Measurements from ENCODE around the gene PPP3CA. TPM values are rescaled to one million over a fixed set of nuclear protein-coding genes. Genes with fewer than 3 reads are reported as not detected.

PPP3CA gene
- 10 to 100 TPM; 11.3 to 15.6 TPM for total RNA-seq

DNA sequence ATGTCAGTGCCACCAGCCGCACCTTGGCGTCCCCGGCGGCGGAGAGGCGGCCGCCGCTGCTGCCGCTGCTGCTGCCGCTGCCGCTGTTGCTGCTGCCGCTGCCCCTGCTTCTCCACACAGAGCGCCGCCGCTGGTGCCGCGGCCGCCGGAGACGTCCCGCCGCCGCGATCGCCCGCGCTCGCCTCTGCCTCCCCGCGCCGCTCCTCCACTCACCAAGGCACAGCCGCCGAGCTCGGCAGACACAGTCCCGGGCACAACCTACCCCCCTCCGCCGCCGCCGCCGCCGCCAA is at the start of gene PPP3CA:
Gene PPP3CA (minus strand): TSS at position 260 of the 290 bp plus-strand sequence.
- ATAC-seq (replicated peaks in 1 of 2) (no peak), DNase-seq (no peak)
- Mint-ChIP-seq H3K27ac (peak within 1 kb of the TSS; percentile 82), H3K36me3 (ENCODE audit: insufficient read depth in 2 of 2) (peaks cover 0 to 9% of the 10 kb centered on the region in 2 donors), H3K4me3 (peak within 1 kb of the TSS; percentile 97 to 99), H3K4me1 (ENCODE audit: low read depth) (peaks cover 24% of the 10 kb centered on the region), H3K9me3 (no peaks in the 10 kb centered on the region), H3K27me3 (ENCODE audit: low read depth) (peaks cover 37% of the 10 kb centered on the region)

DNA sequence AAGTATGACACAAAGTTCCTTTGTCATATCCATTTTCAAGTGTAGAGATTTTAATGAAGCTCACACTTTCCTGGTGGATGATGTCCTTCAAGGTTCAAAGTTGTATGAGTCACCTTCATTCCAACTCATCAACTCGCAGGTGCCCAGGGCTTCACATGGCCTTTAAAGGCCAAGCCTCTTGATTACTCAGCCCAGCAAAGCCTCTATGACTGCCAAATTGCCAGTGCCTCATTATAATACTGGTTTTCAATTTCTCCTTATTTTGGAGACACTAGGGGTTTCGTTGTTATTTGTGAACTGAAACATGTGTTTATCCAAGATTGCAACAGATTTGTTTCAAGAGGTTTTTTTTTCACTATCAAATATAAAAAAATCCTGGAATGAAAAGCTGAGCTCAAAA is 45.9 kb upstream of the PPP3CA start:
- ATAC-seq (replicated peaks in 1 of 2) (peak in 1 of 2 donors; percentile 35), DNase-seq (no peak)
- peaks cover 2 to 4% of the 10 kb centered on the region in 2 donors for H3K9me3 Mint-ChIP-seq
- H3K36me3 Mint-ChIP-seq (ENCODE audit: insufficient read depth in 2 of 2) = peaks cover 0 to 6% of the 10 kb centered on the region in 2 donors
- H3K27ac Mint-ChIP-seq = no peak overlapping the region
- no peaks in the 10 kb centered on the region for H3K4me1 Mint-ChIP-seq (ENCODE audit: low read depth)
- no peak overlapping the region for H3K4me3 Mint-ChIP-seq
- H3K27me3 Mint-ChIP-seq (ENCODE audit: low read depth) = peaks cover 36% of the 10 kb centered on the region

DNA sequence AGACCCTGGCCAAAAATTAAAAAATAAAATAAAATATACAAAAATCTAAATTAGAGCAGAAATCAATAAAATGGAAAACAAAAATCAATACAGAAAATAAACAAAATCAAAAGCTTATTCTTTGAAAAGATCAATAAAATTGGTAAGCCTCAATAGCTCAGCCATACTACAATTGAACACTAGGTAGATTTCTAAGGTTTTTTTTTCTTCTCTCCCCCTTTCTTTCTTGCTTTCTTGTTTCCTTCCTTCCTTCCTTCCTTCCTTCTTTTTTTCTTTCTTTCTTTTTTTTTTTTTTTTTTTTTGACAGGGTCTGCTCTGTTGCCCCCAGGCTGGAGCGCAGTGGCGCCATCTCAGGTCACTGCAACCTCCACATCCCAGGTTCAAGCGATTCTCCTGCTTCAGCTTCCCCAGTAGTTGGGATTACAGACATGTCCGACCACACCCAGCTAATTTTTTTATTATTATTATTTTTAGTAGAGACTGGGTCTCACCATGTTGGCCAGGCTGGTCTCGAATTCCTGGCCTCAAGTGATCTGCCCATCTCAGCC is 23.4 kb upstream of the PPP3CA start:
- Mint-ChIP-seq H3K9me3 (peaks cover 0 to 4% of the 10 kb centered on the region in 2 donors), H3K36me3 (ENCODE audit: insufficient read depth in 2 of 2) (peaks cover 1 to 4% of the 10 kb centered on the region in 2 donors), H3K27ac (no peak overlapping the region), H3K4me3 (no peak overlapping the region), H3K4me1 (ENCODE audit: low read depth) (no peaks in the 10 kb centered on the region), H3K27me3 (ENCODE audit: low read depth) (peaks cover 49% of the 10 kb centered on the region)
- DNase-seq (no peak), ATAC-seq (replicated peaks in 1 of 2) (no peak)

DNA sequence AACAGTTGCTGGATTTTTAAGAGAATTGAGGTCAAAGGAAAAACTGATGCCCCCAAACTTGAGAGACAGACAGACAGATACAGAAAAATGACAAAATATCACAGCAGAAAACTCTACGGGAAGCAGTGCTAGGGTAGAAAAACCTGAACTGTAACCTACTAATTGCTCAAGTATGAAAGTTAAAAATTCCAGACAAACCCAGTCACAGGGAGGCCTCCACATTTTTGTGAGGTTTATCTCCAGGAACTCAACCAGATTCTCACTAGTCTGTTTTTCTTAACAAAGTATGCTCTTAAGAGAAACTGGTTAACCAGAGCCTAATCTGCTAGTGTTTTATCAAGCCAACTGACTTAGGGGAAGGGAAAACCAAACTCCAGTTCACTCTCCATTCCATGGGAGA is 19.9 kb upstream of the PPP3CA start:
- peaks cover 42% of the 10 kb centered on the region for H3K27me3 Mint-ChIP-seq (ENCODE audit: low read depth)
- H3K4me1 Mint-ChIP-seq (ENCODE audit: low read depth) = no peaks in the 10 kb centered on the region
- ATAC-seq (replicated peaks in 1 of 2) (no peak), DNase-seq (no peak)
- no peak overlapping the region for H3K4me3 Mint-ChIP-seq
- no peak overlapping the region for H3K27ac Mint-ChIP-seq
- H3K9me3 Mint-ChIP-seq = peaks cover 0 to 4% of the 10 kb centered on the region in 2 donors
- peaks cover 1 to 4% of the 10 kb centered on the region in 2 donors for H3K36me3 Mint-ChIP-seq (ENCODE audit: insufficient read depth in 2 of 2)

DNA sequence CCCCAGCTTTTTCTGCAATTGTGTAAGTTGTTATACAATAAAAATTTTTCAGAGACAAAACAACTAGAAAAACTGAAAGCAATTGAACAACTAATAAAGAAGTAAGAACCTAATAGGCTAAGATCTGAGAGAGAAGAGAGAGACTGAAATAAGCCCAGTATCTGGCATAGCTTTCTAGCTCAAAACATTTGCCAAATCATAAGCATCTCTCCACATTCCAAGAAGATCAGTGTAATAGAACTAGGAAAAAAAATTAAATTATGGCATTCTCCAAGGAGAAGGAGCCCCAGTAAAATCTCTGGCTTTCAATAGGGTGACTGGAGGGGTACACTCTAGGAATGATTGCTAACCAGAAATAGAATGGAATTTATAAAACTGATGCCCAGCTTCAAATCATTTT is 19.0 kb upstream of the PPP3CA start:
- peaks cover 34% of the 10 kb centered on the region for H3K27me3 Mint-ChIP-seq (ENCODE audit: low read depth)
- no peak overlapping the region for H3K27ac Mint-ChIP-seq
- no peak overlapping the region for H3K4me3 Mint-ChIP-seq
- peaks cover 1 to 4% of the 10 kb centered on the region in 2 donors for H3K36me3 Mint-ChIP-seq (ENCODE audit: insufficient read depth in 2 of 2)
- no peaks in the 10 kb centered on the region for H3K4me1 Mint-ChIP-seq (ENCODE audit: low read depth)
- ATAC-seq (replicated peaks in 1 of 2) (no peak), DNase-seq (no peak)
- peaks cover 0 to 4% of the 10 kb centered on the region in 2 donors for H3K9me3 Mint-ChIP-seq

DNA sequence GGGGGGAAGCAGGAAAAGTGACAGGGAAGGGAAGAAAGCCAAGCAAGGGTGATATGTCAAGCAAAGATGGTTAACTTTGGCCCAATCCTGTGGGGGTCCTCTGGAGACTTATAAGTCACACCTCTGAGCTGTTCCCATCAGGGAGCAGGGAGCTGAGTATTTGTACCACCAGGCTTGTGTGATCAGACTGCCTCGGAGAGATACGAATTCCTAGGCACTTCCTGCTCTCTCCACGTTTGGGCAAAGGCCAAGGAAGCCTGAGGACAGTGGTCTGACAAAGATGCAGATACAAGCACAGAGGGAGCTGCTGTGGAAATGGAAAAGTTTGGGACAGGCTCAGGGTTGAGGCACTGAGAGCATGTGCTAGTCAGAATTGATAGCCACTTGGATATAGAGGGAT is 10.4 kb upstream of the PPP3CA start:
- DNase-seq = no peak
- H3K4me1 Mint-ChIP-seq (ENCODE audit: low read depth) = no peaks in the 10 kb centered on the region
- H3K27ac Mint-ChIP-seq = no peak overlapping the region
- peaks cover 35% of the 10 kb centered on the region for H3K27me3 Mint-ChIP-seq (ENCODE audit: low read depth)
- H3K9me3 Mint-ChIP-seq = no peaks in the 10 kb centered on the region
- H3K4me3 Mint-ChIP-seq = no peak overlapping the region
- no peaks in the 10 kb centered on the region for H3K36me3 Mint-ChIP-seq (ENCODE audit: insufficient read depth in 2 of 2)
- no peak for ATAC-seq (replicated peaks in 1 of 2)

DNA sequence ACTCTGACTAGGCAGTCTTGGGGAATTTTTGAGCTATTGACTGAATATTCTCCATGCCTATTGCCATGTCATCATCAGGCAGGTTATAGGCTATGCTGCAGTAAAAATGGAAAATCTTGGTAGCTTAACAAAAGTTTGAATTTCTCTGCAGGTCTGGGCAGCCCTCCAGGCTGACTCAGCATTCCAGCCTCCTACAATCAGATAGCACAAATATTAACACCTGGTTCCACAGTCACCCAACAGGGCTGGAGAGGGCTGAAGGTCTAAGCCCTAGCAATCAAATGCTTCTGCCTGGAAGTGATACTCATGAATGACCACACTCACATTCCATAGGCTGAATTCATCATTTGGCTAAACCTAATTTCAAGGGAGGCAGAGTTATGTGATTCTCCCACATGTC is 9.6 kb upstream of the PPP3CA start:
- Mint-ChIP-seq H3K27me3 (ENCODE audit: low read depth) (peaks cover 35% of the 10 kb centered on the region), H3K36me3 (ENCODE audit: insufficient read depth in 2 of 2) (no peaks in the 10 kb centered on the region), H3K9me3 (no peaks in the 10 kb centered on the region), H3K27ac (no peak overlapping the region), H3K4me3 (no peak overlapping the region), H3K4me1 (ENCODE audit: low read depth) (no peaks in the 10 kb centered on the region)
- DNase-seq (no peak), ATAC-seq (replicated peaks in 1 of 2) (no peak)

DNA sequence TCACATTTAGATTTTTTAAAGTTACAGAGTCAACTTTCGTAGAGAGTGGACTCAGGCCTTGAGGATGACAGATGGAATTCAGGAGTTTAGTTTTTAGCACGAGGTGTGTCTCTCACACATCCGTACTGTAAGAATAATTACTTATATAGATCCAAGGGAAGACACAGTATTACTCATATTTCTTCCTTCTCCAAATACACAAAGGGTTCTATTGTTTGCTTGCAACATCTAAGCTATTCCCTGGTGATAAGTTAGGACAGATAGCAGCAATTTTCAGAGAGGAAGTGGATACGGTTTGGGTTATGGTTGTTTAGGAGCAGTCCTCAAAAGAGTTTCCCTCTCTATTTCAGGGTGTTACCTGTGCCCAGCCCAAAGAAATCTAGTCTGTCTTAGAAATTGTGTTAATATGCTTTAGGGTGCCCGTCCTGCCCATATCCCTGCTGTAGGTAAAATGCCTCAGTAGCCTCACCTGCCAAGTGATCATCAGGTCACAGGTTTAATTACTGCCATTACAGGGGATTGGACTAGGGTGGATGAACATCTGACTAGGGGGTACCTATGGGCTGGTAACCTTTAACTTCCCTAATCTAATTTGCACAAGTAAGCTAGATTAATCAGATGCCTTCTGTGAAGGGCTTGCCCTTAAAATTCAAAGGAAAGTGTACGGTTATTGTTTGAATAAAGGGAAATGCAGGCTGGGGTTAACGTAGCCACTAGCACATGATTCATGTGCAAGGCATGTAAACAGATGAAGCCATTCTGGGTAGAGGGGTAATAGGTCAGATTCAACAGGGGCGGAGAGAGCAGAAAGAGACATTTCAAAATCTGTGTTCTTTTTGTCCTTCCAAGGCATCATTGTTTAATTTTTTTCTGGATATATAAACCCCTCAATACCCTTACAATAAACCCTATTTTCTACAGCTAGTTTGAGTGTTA is 8.7 kb upstream of the PPP3CA start:
- no peaks in the 10 kb centered on the region for H3K4me1 Mint-ChIP-seq (ENCODE audit: low read depth)
- no peak overlapping the region for H3K4me3 Mint-ChIP-seq
- no peaks in the 10 kb centered on the region for H3K9me3 Mint-ChIP-seq
- H3K27ac Mint-ChIP-seq = no peak overlapping the region
- no peak for ATAC-seq (replicated peaks in 1 of 2)
- H3K27me3 Mint-ChIP-seq (ENCODE audit: low read depth) = peaks cover 35% of the 10 kb centered on the region
- DNase-seq = no peak
- H3K36me3 Mint-ChIP-seq (ENCODE audit: insufficient read depth in 2 of 2) = no peaks in the 10 kb centered on the region

DNA sequence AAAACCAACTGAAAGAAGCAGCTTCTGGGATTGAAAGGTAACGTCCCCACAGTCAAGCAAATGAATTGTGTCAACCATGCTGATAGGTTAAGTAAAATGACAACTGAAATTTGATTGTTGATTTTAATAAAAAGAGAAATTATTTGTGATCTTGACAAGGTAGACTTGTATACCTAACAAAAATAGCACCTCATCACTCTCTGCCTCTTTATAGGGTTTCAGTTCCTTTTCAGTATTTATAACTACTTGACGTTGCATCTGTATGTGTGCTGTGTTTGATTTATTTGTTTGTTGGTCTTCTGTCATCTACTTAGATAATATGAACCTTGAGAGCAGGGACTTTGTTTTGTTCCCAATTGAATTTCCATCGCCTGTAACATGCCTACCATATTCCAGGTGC is 7.9 kb upstream of the PPP3CA start:
- DNase-seq (no peak), ATAC-seq (replicated peaks in 1 of 2) (no peak)
- H3K4me1 Mint-ChIP-seq (ENCODE audit: low read depth) = no peaks in the 10 kb centered on the region
- H3K9me3 Mint-ChIP-seq = no peaks in the 10 kb centered on the region
- no peak overlapping the region for H3K27ac Mint-ChIP-seq
- H3K36me3 Mint-ChIP-seq (ENCODE audit: insufficient read depth in 2 of 2) = no peaks in the 10 kb centered on the region
- no peak overlapping the region for H3K4me3 Mint-ChIP-seq
- H3K27me3 Mint-ChIP-seq (ENCODE audit: low read depth) = peaks cover 38% of the 10 kb centered on the region

DNA sequence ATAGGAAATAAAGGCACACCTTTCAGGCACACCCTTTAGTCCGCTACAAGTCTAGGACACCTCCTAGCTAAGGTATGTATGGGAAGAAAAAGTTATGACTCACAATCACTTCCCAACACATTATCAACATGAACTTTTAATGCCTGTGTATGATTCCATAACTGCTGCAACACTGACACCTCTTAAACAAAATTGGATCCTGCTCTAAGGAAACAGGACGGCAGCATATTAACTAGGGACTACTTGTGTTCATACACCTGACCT is 2.4 kb upstream of the PPP3CA start:
- no peak overlapping the region for H3K27ac Mint-ChIP-seq
- H3K4me1 Mint-ChIP-seq (ENCODE audit: low read depth) = peaks cover 20% of the 10 kb centered on the region
- H3K36me3 Mint-ChIP-seq (ENCODE audit: insufficient read depth in 2 of 2) = peaks cover 0 to 9% of the 10 kb centered on the region in 2 donors
- peaks cover 47% of the 10 kb centered on the region for H3K27me3 Mint-ChIP-seq (ENCODE audit: low read depth)
- DNase-seq (no peak), ATAC-seq (replicated peaks in 1 of 2) (no peak)
- no peaks in the 10 kb centered on the region for H3K9me3 Mint-ChIP-seq
- no peak overlapping the region for H3K4me3 Mint-ChIP-seq

DNA sequence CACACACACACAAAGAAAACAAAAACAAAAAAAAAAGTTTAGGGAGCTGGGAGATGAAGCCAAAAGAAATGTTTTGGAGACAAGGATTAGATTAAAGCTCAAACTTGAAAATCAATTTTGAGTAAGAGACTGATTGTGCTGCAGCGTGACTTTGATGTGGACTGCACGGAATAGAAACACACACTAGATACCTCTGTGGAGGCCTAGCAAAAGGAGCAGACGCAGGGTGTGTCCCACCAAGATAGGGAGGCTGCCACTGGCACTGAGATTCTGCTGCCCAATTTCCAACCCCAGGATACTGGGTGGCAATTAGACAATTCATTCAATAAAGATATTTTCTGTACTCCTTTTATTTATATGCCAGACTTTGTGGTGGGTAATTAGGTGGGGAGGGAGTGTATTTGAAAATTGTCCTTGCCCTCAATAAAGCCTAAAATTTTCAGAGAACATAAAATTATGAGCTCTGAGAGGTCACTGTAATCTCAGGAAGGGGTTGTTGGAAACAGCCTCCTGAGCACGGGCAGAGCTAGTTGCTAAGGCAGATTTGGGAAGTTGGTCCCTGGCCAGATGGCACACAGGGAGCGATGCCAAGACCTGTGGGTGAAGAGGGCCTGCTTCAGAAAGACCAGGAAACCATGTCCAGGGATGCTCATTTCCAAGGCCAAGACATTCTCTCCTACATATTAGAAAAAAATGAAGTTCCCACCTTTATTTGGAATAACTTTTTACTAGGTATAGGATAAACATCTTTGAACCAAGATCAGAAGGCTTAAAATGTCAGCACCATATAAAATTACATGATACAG is 1.9 kb upstream of the PPP3CA start:
- H3K36me3 Mint-ChIP-seq (ENCODE audit: insufficient read depth in 2 of 2) = peaks cover 0 to 9% of the 10 kb centered on the region in 2 donors

DNA sequence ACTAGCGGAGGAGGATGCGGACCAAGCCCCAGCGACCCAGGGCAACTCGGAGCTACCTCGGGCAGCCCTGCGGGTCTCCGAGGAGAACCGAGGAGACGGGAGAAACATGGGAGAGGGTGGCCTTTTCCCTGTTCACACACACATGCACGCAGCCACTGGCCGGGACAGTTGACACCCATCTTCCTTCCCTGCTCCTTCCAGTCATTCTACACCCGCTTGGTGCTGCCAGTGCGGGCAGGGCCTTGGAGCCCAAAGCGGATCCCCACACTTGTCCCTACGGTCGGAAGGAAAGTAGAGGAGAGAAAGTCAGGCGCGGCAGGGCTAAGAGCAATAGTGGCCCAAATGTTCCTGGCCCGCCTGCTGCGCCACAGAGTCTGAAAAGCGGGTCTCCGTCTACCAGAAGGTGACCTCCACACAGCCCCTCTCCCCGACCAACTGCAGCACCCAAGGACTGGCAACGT is 1.1 kb upstream of the PPP3CA start:
- Mint-ChIP-seq H3K4me1 (ENCODE audit: low read depth) (peaks cover 24% of the 10 kb centered on the region), H3K9me3 (no peaks in the 10 kb centered on the region), H3K4me3 (peak overlapping the region; percentile 97 to 99), H3K36me3 (ENCODE audit: insufficient read depth in 2 of 2) (peaks cover 0 to 9% of the 10 kb centered on the region in 2 donors), H3K27ac (peak overlapping the region; percentile 61), H3K27me3 (ENCODE audit: low read depth) (peaks cover 41% of the 10 kb centered on the region)
- no peak for ATAC-seq (replicated peaks in 1 of 2)
- DNase-seq = no peak

More for the DNA sequence above, 1.9 kb upstream of the PPP3CA start:
- Mint-ChIP-seq H3K27ac (peak overlapping the region; percentile 72), H3K27me3 (ENCODE audit: low read depth) (peaks cover 47% of the 10 kb centered on the region), H3K4me1 (ENCODE audit: low read depth) (peaks cover 24% of the 10 kb centered on the region), H3K9me3 (no peaks in the 10 kb centered on the region), H3K4me3 (peak overlapping the region; percentile 97 to 99)
- no peak for DNase-seq
- ATAC-seq (replicated peaks in 1 of 2) = no peak

Measured in activated T-cell treated with anti-CD3 and anti-CD28 coated beads, Interleukin-2, amount 50 U/mL, for 72 hours (primary cell).